HepG2 (cell line): Measurements from ENCODE around the gene PRKRIP1. TPM values are rescaled to one million over a fixed set of nuclear protein-coding genes. Genes with fewer than 3 reads are reported as not detected.
"Not testable (repeated sequence)": the region's sequence is repeated elsewhere in the genome, so short reads cannot be mapped to it uniquely, and the experiment has no call there.

Source experiments
- BHLHE40 ChIP-seq: IDR thresholded peaks from 2 replicates; pipeline ENCODE4 v1.6.1; 2011; ENCODE audit warnings: low read length, improper control_type of control experiment
- HNRNPLL ChIP-seq: fragments of 200-400 bp; formaldehyde crosslinking; IDR thresholded peaks from 2 replicates; pipeline ENCODE4 v1.6.1; 2017; ENCODE audit warnings: mild to moderate bottlenecking, low read depth, low read length; ENCODE audit not compliant: poor library complexity, severe bottlenecking
- KDM2A ChIP-seq: sonication (generic); formaldehyde crosslinking; IDR thresholded peaks from 2 replicates; pipeline ENCODE4 v1.4.0; 2020; ENCODE audit warnings: low read depth, missing genetic modification reagents, borderline replicate concordance
- MAF1 ChIP-seq: sonication (generic); formaldehyde crosslinking; IDR thresholded peaks from 2 replicates; pipeline ENCODE4 v1.5.0; 2020; ENCODE audit warnings: missing genetic modification reagents, borderline replicate concordance
- MAZ ChIP-seq, 2 experiments: sonication (generic) in 1 of 2; formaldehyde crosslinking in 1 of 2; IDR thresholded peaks; 2 replicates each; pipeline versions ENCODE4 v1.5.0 to v1.6.1; 2012 to 2020; ENCODE audit warnings: low read depth in 2 of 2, mild to moderate bottlenecking in 2 of 2, borderline replicate concordance in 1 of 2, improper control_type of control experiment in 1 of 2, low read length in 1 of 2, missing genetic modification reagents in 1 of 2, moderate library complexity in 1 of 2
- RCOR2 ChIP-seq: IDR thresholded peaks from 2 replicates; pipeline ENCODE4 v1.6.1; 2016; ENCODE audit warnings: missing biosample characterization, missing genetic modification reagents
- SAP130 ChIP-seq: IDR thresholded peaks from 2 replicates; pipeline ENCODE4 v1.6.1; 2016; ENCODE audit warnings: low read depth
- TBX3 ChIP-seq: fragments of 450-650 bp; IDR thresholded peaks from 2 replicates; pipeline ENCODE4 v1.6.1; 2017; ENCODE audit warnings: antibody characterized with exemption, mild to moderate bottlenecking, inconsistent platforms, borderline replicate concordance
- ZFY ChIP-seq: sonication (generic); formaldehyde crosslinking; IDR thresholded peaks from 2 replicates; pipeline ENCODE4 v1.4.0; 2020; ENCODE audit warnings: missing genetic modification reagents
- polyA plus RNA-seq, 8 experiments: library from polyadenylated mRNA; depleted of rRNA in 3 of 8; stranded (reverse) in 7 of 8; unstranded in 1 of 8; fragments of >200 nt; fragmentation: Illumina TruSeq in 4 of 8; extraction: Trizol in 4 of 8; gene quantifications; 2 replicates each; pipeline versions ENCODE4 v1.2.1 to v1.2.3, GENCODE V29; 2011 to 2016; ENCODE audit warnings: low read depth in 4 of 8, missing spikeins in 1 of 8, mixed read lengths in 1 of 8; ENCODE audit not compliant: insufficient read depth in 1 of 8
- total RNA-seq, 5 experiments: library from RNA; depleted of rRNA; stranded (reverse); fragments of >200 nt; fragmentation: Illumina TruSeq; extraction: Trizol; gene quantifications; 2 replicates each; pipeline ENCODE4 v1.2.3, GENCODE V29; 2016; ENCODE audit warnings: low read depth in 1 of 5
- TF ChIP-seq, protein P1 (sequence below): sonication (generic); formaldehyde crosslinking; IDR thresholded peaks from 2 replicates; pipeline ENCODE4 v1.4.0; 2020; ENCODE audit warnings: missing genetic modification reagents
- TF ChIP-seq, protein P2 (sequence below): sonication (generic); formaldehyde crosslinking; IDR thresholded peaks from 2 replicates; pipeline ENCODE4 v1.4.0; 2020; ENCODE audit warnings: missing genetic modification reagents
- TF ChIP-seq, protein P3 (sequence below): sonication (generic); formaldehyde crosslinking; IDR thresholded peaks from 2 replicates; pipeline ENCODE4 v1.4.0; 2020; ENCODE audit warnings: missing genetic modification reagents
- TF ChIP-seq, protein P4 (sequence below): sonication (generic); formaldehyde crosslinking; IDR thresholded peaks from 2 replicates; pipeline ENCODE4 v1.4.0; 2020; ENCODE audit warnings: missing genetic modification reagents
- TF ChIP-seq, protein P5 (sequence below): sonication (generic); formaldehyde crosslinking; conservative IDR thresholded peaks from 2 replicates; pipeline ENCODE4 v1.4.0; 2020; ENCODE audit warnings: mild to moderate bottlenecking, missing genetic modification reagents, moderate library complexity

Gene PRKRIP1
- total and polyA plus RNA-seq, 2 of the 13 experiments (the other 11 are each of a cell fraction or from before 2014, with no cell fraction given) = 13.2 to 16.8 TPM

DNA sequence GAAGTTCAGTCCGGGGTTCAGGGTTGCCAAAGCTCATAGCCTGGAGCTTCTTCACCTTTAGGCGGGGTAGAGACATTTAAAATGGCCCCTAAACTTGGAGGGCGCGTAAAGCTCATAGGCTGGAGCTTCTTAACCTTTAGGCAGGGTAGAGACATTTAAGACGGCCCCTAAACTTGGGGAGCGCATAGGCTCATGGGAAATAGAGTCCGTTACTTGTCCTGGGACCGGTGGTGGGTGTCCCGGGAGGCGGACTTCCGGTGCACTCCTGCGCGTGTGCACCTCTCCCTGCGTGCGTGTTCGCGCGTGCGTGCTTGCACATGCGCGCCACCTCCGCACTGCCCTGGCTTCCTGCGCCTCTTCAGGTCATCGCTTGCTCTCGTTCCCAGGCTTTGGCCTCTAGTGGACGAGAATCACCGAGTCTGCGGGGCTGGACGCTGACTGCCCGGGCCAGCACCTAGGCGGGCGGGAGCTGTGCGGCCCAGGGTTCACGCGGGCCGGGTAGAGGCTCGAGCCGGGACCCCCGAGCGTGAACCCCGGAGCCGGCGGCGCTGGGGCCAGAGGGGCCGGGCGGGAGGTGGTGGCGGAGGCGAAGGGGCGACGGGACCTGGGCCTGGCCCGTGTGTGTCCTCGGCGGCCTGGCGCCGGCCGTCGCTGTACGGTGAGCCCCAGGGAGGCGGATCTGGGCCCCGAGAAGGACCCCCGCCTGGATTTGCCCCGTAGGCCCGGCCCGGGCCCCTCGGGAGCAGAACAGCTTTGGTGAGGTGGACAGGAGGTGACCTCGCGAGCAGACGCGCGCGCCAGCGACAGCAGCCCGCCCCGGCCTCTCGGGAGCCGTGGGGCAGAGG, 32.4 kb upstream of the PRKRIP1 start (continued):
- TF ChIP-seq, protein P1, sequence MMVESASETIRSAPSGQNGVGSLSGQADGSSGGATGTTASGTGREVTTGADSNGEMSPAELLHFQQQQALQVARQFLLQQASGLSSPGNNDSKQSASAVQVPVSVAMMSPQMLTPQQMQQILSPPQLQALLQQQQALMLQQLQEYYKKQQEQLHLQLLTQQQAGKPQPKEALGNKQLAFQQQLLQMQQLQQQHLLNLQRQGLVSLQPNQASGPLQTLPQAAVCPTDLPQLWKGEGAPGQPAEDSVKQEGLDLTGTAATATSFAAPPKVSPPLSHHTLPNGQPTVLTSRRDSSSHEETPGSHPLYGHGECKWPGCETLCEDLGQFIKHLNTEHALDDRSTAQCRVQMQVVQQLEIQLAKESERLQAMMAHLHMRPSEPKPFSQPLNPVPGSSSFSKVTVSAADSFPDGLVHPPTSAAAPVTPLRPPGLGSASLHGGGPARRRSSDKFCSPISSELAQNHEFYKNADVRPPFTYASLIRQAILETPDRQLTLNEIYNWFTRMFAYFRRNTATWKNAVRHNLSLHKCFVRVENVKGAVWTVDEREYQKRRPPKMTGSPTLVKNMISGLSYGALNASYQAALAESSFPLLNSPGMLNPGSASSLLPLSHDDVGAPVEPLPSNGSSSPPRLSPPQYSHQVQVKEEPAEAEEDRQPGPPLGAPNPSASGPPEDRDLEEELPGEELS (CRISPR knock-in tag) = peak; percentile 41; the same call in 1 of the 2 replicates
- TF ChIP-seq TBX3 (0 out of 2 replicates have a peak, but pooled peaks have one; percentile 24), BHLHE40 (peak; percentile 67), KDM2A (CRISPR knock-in tag) (peak; percentile 81), HNRNPLL (peak; percentile 87), MAF1 (peak; percentile 55; the same call in 1 of the 2 replicates), MAZ (CRISPR knock-in tag; IDR thresholded peaks at IDR 0.05; ENCODE audit: low read depth) (peak; percentile 57; the same call in 1 of the 2 replicates), ZFY (CRISPR knock-in tag) (peak; percentile 93), SAP130 (CRISPR knock-in tag) (peak; percentile 88), RCOR2 (peak; percentile 36; the same call in 1 of the 2 replicates)
- TF ChIP-seq, protein P2, sequence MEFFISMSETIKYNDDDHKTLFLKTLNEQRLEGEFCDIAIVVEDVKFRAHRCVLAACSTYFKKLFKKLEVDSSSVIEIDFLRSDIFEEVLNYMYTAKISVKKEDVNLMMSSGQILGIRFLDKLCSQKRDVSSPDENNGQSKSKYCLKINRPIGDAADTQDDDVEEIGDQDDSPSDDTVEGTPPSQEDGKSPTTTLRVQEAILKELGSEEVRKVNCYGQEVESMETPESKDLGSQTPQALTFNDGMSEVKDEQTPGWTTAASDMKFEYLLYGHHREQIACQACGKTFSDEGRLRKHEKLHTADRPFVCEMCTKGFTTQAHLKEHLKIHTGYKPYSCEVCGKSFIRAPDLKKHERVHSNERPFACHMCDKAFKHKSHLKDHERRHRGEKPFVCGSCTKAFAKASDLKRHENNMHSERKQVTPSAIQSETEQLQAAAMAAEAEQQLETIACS (CRISPR knock-in tag) = peak; percentile 95
- TF ChIP-seq, protein P3, sequence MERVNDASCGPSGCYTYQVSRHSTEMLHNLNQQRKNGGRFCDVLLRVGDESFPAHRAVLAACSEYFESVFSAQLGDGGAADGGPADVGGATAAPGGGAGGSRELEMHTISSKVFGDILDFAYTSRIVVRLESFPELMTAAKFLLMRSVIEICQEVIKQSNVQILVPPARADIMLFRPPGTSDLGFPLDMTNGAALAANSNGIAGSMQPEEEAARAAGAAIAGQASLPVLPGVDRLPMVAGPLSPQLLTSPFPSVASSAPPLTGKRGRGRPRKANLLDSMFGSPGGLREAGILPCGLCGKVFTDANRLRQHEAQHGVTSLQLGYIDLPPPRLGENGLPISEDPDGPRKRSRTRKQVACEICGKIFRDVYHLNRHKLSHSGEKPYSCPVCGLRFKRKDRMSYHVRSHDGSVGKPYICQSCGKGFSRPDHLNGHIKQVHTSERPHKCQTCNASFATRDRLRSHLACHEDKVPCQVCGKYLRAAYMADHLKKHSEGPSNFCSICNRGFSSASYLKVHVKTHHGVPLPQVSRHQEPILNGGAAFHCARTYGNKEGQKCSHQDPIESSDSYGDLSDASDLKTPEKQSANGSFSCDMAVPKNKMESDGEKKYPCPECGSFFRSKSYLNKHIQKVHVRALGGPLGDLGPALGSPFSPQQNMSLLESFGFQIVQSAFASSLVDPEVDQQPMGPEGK = peak; percentile 23; the same call in 1 of the 2 replicates
- not testable (repeated sequence) for TF ChIP-seq MAZ (IDR thresholded peaks at IDR 0.05; ENCODE audit: borderline replicate concordance, low read depth, low read length)
- TF ChIP-seq, protein P4, sequence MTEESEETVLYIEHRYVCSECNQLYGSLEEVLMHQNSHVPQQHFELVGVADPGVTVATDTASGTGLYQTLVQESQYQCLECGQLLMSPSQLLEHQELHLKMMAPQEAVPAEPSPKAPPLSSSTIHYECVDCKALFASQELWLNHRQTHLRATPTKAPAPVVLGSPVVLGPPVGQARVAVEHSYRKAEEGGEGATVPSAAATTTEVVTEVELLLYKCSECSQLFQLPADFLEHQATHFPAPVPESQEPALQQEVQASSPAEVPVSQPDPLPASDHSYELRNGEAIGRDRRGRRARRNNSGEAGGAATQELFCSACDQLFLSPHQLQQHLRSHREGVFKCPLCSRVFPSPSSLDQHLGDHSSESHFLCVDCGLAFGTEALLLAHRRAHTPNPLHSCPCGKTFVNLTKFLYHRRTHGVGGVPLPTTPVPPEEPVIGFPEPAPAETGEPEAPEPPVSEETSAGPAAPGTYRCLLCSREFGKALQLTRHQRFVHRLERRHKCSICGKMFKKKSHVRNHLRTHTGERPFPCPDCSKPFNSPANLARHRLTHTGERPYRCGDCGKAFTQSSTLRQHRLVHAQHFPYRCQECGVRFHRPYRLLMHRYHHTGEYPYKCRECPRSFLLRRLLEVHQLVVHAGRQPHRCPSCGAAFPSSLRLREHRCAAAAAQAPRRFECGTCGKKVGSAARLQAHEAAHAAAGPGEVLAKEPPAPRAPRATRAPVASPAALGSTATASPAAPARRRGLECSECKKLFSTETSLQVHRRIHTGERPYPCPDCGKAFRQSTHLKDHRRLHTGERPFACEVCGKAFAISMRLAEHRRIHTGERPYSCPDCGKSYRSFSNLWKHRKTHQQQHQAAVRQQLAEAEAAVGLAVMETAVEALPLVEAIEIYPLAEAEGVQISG (CRISPR knock-in tag) = peak; percentile 87
- TF ChIP-seq, protein P5, sequence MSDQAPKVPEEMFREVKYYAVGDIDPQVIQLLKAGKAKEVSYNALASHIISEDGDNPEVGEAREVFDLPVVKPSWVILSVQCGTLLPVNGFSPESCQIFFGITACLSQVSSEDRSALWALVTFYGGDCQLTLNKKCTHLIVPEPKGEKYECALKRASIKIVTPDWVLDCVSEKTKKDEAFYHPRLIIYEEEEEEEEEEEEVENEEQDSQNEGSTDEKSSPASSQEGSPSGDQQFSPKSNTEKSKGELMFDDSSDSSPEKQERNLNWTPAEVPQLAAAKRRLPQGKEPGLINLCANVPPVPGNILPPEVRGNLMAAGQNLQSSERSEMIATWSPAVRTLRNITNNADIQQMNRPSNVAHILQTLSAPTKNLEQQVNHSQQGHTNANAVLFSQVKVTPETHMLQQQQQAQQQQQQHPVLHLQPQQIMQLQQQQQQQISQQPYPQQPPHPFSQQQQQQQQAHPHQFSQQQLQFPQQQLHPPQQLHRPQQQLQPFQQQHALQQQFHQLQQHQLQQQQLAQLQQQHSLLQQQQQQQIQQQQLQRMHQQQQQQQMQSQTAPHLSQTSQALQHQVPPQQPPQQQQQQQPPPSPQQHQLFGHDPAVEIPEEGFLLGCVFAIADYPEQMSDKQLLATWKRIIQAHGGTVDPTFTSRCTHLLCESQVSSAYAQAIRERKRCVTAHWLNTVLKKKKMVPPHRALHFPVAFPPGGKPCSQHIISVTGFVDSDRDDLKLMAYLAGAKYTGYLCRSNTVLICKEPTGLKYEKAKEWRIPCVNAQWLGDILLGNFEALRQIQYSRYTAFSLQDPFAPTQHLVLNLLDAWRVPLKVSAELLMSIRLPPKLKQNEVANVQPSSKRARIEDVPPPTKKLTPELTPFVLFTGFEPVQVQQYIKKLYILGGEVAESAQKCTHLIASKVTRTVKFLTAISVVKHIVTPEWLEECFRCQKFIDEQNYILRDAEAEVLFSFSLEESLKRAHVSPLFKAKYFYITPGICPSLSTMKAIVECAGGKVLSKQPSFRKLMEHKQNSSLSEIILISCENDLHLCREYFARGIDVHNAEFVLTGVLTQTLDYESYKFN (CRISPR knock-in tag) = peak; percentile 40; the same call in 1 of the 2 replicates
